Kidney epithelial cell (primary cell): ENCODE measurements around the gene KRT80. TPM values are rescaled to one million over a fixed set of nuclear protein-coding genes. Genes with fewer than 3 reads are reported as not detected.

Source experiments
- DNase-seq: peaks from one replicate; pipeline ENCODE4 v3.0.0-alpha.2; 2010; ENCODE audit warnings: low read depth
- H3K27me3 ChIP-seq: 2 replicates; pipeline ENCODE4 v1.6.0; 2011; ENCODE audit warnings: low read length; ENCODE audit not compliant: control insufficient read depth, insufficient read depth
- H3K36me3 ChIP-seq: 2 replicates; pipeline ENCODE4 v1.5.1; 2011; ENCODE audit warnings: low read length; ENCODE audit not compliant: control insufficient read depth, insufficient read depth
- H3K4me3 ChIP-seq: 2 replicates; pipeline ENCODE4 v1.5.1; 2011; ENCODE audit warnings: low read depth, mild to moderate bottlenecking, control low read depth, low read length
- CTCF ChIP-seq: IDR thresholded peaks from 2 replicates; pipeline ENCODE4 v1.5.1; 2011; ENCODE audit warnings: mild to moderate bottlenecking, moderate library complexity, low read length, control low read depth, inconsistent platforms; ENCODE audit not compliant: insufficient read depth, poor library complexity, severe bottlenecking
- total RNA-seq: library from RNA; depleted of rRNA; stranded (reverse); fragments of >200 nt; gene quantifications from 2 replicates; pipeline ENCODE4 v1.2.3, GENCODE V29; 2015

The KRT80 gene
- total RNA-seq, 1 donor from 2014 or later, result 19.4 TPM

- TF ChIP-seq CTCF, result peak; percentile 7
- H3K4me3 ChIP-seq, result no peak overlapping the region
These were observed 50.5 kb downstream of the KRT80 start for GRCh38 chr12:52141306-52141705.

GRCh38 chr12:52139579-52140062 is 52.2 kb downstream of the KRT80 start:
- DNase-seq, result no peak
- TF ChIP-seq CTCF, result peak; percentile 90
- no peaks in the 10 kb centered on the region for H3K36me3 ChIP-seq
- no peak overlapping the region for H3K4me3 ChIP-seq
- H3K27me3 ChIP-seq, result no peaks in the 10 kb centered on the region

More at GRCh38 chr12:52141306-52141705, 50.5 kb downstream of the KRT80 start:
- Histone ChIP-seq H3K27me3 (no peaks in the 10 kb centered on the region), H3K36me3 (no peaks in the 10 kb centered on the region)
- no peak for DNase-seq

DNA sequence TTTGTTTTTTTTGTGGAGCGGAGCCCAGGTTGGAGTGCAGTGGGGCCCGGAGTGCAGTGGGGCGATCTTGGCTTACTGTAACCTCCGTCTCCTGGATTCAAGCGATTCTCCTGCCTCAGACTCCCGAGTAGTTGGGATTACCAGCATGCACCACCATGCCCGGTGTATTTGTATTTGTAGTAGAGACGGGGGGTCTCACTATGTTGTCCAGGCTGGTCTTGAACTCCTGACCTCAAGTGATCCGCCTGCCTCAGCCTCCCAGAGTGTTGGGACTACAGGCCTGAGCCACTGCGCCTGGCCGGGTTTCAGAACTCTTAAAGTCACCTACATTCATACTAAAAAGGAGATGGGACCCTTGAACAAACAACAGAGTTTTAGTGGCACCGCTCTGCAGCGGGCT is 52.7 kb downstream of the KRT80 start:
- Histone ChIP-seq H3K36me3 (no peaks in the 10 kb centered on the region), H3K4me3 (no peak overlapping the region), H3K27me3 (no peaks in the 10 kb centered on the region)
- no peak for TF ChIP-seq CTCF
- no peak for DNase-seq

GRCh38 chr12:52137746-52138145 is 54.1 kb downstream of the KRT80 start:
- no peak for DNase-seq
- no peaks in the 10 kb centered on the region for H3K27me3 ChIP-seq

GRCh38 chr12:52132754-52133161 is 59.1 kb downstream of the KRT80 start:
- no peak for TF ChIP-seq CTCF
- Histone ChIP-seq H3K4me3 (no peak overlapping the region), H3K36me3 (no peaks in the 10 kb centered on the region), H3K27me3 (no peaks in the 10 kb centered on the region)
- DNase-seq, result no peak

More at GRCh38 chr12:52137746-52138145, 54.1 kb downstream of the KRT80 start:
- Histone ChIP-seq H3K36me3 (no peaks in the 10 kb centered on the region), H3K4me3 (no peak overlapping the region)
- no peak for TF ChIP-seq CTCF

DNA sequence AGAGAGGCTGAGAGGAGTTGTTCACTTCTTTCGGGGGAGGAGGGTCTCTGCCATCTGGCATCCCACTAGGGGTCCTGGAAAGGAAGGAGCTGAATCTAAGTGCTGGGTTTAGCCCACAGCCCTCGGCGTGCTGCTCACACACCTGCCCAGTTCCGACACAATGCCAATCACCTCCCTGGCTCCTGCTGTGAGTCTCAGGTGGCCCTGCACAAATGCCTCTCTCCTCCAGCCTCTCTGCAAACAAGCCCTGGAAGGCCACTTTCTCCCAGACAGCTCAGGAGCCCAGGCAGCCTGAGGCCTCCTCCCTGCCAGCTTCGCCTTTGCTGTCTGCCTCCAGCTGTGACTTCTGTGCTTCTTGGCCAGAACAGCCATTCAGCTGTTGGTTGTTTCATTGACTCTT is 61.1 kb downstream of the KRT80 start:
- TF ChIP-seq CTCF, result no peak
- Histone ChIP-seq H3K4me3 (no peak overlapping the region), H3K36me3 (no peaks in the 10 kb centered on the region), H3K27me3 (peaks cover 4% of the 10 kb centered on the region)
- DNase-seq, result no peak
